ENCODE results near the gene RELA.

Gene RELA

GRCh38 chr11:65645710-65646109, 17.0 kb downstream of the RELA start:
- DNase-seq (ENCODE audit: low read depth): peak; percentile 65
- no peak overlapping the region for H3K4me3 ChIP-seq (ENCODE audit: low read depth, low read length)
- TF ChIP-seq, protein P1, sequence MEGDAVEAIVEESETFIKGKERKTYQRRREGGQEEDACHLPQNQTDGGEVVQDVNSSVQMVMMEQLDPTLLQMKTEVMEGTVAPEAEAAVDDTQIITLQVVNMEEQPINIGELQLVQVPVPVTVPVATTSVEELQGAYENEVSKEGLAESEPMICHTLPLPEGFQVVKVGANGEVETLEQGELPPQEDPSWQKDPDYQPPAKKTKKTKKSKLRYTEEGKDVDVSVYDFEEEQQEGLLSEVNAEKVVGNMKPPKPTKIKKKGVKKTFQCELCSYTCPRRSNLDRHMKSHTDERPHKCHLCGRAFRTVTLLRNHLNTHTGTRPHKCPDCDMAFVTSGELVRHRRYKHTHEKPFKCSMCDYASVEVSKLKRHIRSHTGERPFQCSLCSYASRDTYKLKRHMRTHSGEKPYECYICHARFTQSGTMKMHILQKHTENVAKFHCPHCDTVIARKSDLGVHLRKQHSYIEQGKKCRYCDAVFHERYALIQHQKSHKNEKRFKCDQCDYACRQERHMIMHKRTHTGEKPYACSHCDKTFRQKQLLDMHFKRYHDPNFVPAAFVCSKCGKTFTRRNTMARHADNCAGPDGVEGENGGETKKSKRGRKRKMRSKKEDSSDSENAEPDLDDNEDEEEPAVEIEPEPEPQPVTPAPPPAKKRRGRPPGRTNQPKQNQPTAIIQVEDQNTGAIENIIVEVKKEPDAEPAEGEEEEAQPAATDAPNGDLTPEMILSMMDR (conservative IDR thresholded peaks at IDR 0.05; ENCODE audit: low read depth, low read length): no peak

GRCh38 chr11:65644837-65645236, 17.9 kb downstream of the RELA start:
- no peak for DNase-seq (ENCODE audit: low read depth)
- TF ChIP-seq, protein P1 (conservative IDR thresholded peaks at IDR 0.05; ENCODE audit: low read depth, low read length): no peak
- no peak overlapping the region for H3K4me3 ChIP-seq (ENCODE audit: low read depth, low read length)

- TF ChIP-seq, protein P1 (conservative IDR thresholded peaks at IDR 0.05; ENCODE audit: low read depth, low read length): no peak
- peak; percentile 20 for DNase-seq (ENCODE audit: low read depth)
- H3K4me3 ChIP-seq (ENCODE audit: low read depth, low read length): no peak overlapping the region
Measured at GRCh38 chr11:65643971-65644370, 18.7 kb downstream of the RELA start.

DNA sequence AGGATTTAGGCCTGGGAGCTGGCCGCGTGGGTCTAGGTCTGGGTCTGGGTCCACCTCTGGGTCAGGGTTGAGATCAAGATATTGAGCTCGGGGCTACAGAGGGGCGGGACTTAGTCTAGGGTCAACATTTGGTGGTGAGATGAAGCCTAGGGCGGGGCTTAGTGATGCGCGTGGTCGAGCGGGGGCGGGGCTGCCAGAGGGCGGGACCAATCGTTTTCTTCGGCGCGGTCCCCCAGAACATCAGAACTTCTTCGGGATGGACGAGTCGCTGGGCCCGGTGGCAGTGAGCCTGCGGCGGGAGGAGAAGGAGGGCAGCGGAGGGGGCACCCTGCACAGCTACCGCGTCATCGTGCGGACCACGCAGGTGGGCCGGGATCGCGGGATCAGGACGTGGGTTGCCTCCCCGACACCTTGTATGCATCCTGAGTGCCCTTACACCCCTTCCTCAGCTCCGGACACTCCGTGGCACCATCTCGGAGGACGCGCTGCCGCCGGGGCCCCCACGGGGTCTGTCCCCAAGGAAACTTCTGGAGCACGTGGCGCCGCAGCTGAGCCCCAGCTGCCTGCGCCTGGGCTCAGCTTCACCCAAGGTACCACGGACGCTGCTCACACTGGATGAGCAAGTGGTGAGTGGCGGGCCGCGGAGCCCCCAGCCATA, 20.6 kb downstream of the RELA start:
- TF ChIP-seq, protein P1 (conservative IDR thresholded peaks at IDR 0.05; ENCODE audit: low read depth, low read length): no peak
- no peak for DNase-seq (ENCODE audit: low read depth)
- no peak overlapping the region for H3K4me3 ChIP-seq (ENCODE audit: low read depth, low read length)

GRCh38 chr11:65641297-65642013, 21.3 kb downstream of the RELA start:
- TF ChIP-seq, protein P1 (conservative IDR thresholded peaks at IDR 0.05; ENCODE audit: low read depth, low read length): no peak
- DNase-seq (ENCODE audit: low read depth): no peak
- H3K4me3 ChIP-seq (ENCODE audit: low read depth, low read length): no peak overlapping the region

- DNase-seq (ENCODE audit: low read depth): no peak
- H3K4me3 ChIP-seq (ENCODE audit: low read depth, low read length): no peak overlapping the region
- TF ChIP-seq, protein P1 (conservative IDR thresholded peaks at IDR 0.05; ENCODE audit: low read depth, low read length): no peak
Measured at GRCh38 chr11:65640483-65641296, 22.0 kb downstream of the RELA start.
